Measurements from ENCODE around the gene SLC4A1AP.
"Not testable (repeated sequence)": the region's sequence is repeated elsewhere in the genome, so short reads cannot be mapped to it uniquely, and the experiment has no call there.

The SLC4A1AP gene

GRCh38 chr2:27652341-27652740 lies 11.3 kb upstream of the SLC4A1AP start:
- DNase-seq: no peak

- no peak for DNase-seq
Measured at GRCh38 chr2:27652790-27653189, 10.9 kb upstream of the SLC4A1AP start.

- no peak for DNase-seq
Measured at GRCh38 chr2:27653397-27653796, 10.3 kb upstream of the SLC4A1AP start.

DNA sequence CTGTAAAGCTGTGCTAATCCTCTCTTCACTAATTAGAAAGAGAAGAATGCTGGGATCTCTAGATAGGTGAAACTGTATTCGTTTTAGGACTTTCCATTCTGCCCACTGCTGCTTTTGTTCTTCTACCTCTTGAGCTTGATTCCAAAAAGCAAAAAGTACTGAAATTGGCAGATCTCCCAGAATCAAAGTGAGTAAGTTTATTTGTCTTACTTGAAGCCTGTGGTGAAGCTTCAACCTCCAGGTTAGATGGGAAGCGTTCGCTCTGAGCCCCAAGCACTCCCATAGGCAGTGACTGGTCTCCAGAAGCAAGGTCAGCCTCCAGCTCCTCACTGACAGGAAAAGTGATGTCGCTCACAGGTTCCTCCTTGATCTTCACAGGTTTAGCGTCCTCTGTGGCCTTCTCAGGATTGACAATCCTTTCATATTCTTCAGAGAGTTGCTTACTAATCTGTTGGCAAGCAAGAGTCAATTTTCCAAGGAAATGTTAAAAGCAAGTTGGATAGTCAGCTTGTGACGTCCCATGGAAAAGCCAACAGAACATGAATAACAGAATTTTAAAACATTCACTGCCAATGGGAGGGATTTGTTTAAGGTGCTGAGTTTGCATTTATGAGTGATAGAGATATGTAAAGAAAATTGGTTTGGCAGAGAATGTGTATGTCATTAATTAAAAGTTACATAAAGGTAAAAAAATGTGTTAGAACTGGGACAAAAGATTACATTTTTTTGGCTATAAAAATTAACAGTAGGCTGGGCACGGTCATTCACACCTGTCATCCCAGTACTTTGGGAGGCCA lies 8.3 kb upstream of the SLC4A1AP start:
- DNase-seq: no peak

GRCh38 chr2:27661371-27661770 lies 2.3 kb upstream of the SLC4A1AP start:
- DNase-seq: no peak

DNA sequence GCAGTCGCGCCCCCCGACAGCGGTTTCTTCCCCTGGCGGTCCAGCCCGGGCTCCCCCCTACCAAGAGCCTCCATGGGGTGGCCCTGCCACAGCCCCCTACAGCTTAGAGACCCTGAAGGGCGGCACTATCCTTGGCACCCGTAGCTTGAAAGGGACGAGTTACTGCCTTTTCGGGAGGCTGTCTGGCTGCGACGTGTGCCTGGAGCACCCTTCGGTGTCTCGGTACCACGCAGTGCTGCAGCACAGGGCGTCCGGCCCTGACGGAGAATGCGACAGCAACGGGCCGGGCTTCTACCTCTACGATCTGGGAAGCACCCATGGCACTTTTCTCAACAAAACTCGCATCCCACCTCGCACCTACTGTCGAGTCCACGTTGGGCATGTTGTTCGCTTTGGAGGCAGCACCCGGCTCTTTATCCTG lies 475 bp downstream of the SLC4A1AP start:
- peak in 1 of 2 donors; percentile 7 for DNase-seq

DNA sequence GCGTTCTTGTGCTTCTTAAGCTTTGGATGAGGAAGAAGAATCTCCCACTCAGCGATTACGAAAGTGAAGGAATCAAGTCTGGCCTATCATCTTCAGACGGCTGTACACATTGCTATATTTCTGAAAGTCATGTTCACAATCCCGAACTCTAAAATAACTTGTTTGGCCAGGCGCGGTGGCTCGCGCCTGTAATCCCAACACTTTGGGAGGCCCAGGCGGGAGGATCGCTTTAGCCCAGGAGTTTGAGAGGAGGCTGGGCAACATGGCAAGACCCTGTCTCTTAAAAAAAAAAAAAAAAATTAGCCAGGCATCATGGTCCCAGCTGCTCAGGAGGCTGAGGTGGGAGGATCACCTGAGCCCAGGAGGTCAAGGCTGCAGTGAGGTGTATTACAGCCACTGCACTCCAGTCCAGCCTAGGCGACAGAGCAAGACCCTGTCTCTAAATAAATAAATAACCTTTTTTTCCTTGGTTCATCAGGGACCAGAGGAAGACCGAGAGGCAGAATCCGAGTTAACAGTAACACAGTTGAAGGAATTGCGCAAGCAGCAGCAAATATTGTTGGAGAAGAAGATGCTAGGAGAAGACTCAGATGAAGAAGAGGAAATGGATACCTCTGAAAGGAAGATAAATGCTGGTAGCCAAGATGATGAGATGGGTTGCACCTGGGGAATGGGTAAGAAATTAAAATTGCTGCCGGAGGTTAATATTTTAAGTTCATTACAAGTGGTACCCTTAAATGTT lies 1.1 kb downstream of the SLC4A1AP start:
- no peak for DNase-seq

- no peak for DNase-seq
Measured at GRCh38 chr2:27667446-27667845, 3.8 kb downstream of the SLC4A1AP start.

DNA sequence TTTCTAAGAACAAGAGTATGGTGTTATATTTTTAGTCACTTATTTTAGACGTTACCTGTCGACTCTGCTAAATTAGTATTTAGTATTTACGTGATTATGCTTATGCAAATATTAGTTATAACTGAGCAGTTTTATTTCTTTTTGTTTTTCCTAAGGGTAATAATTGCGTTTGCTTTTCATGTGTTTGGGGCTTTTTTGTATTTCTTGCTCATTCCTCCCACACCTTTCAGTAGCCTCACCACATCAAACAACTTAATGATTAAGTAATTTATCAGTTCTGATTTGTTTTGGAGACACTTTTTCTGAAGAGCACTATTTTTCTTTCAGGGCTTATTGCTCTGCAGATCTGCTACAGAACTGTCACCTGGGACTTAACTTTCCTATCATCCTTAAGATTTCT lies 7.5 kb downstream of the SLC4A1AP start:
- no peak for DNase-seq

- DNase-seq: no peak
Measured at GRCh38 chr2:27672723-27673486, 9.2 kb downstream of the SLC4A1AP start.

- no peak for DNase-seq
Measured at GRCh38 chr2:27680571-27680970, 16.9 kb downstream of the SLC4A1AP start.

DNA sequence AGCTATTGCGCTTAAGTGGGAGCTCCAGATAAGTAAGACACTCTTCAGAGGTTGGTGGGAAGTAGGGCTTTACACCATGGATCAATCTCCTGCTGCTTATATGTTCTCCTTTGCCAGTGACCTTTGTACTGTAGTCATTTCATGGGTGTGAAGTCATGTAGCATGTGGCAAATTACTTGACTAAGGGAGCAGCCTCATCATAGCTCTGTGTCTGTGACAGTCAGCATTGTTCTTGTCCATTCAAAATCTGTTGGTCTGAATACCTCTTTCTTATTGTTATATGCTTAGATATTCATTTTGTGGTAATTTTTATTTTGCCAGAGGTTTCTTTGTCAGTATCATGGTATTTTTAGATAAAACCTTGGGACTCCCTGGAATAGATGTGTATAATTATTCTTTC lies 18.2 kb downstream of the SLC4A1AP start:
- no peak for DNase-seq

- not testable (repeated sequence) for DNase-seq
Measured at GRCh38 chr2:27682334-27682771, 18.7 kb downstream of the SLC4A1AP start.

DNA sequence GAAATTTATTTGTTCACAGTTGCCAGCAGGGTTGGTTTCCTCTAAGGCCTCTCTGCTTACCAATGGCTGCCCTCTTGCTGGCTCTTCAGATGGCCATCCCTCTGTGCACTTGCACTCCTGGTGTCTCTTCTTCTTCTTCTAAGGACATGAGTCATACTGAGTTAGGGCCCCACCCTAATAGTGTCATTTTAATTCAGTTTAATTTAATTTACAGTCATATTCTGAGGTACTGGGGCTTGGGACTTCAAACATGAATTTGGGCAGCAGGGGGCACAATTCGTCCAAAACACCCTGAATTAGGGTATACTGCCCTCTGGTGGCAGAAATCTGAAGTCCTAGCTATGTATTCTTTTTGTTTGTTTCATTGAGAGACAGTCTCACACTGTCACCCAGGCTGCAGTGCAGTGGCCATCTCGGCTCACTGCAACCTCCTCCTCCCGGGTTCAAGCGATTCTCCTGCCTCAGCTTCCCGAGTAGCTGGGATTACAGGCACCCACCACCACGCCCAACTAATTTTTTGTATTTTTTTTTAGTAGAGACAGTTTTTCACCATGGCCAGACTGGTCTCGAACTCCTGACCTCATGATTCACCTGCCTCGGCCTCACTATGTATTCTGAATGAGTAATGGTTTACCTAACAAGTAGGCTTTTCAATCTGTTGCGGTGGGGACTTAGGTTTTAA lies 19.8 kb downstream of the SLC4A1AP start:
- DNase-seq: peak; percentile 85 to 95

DNA sequence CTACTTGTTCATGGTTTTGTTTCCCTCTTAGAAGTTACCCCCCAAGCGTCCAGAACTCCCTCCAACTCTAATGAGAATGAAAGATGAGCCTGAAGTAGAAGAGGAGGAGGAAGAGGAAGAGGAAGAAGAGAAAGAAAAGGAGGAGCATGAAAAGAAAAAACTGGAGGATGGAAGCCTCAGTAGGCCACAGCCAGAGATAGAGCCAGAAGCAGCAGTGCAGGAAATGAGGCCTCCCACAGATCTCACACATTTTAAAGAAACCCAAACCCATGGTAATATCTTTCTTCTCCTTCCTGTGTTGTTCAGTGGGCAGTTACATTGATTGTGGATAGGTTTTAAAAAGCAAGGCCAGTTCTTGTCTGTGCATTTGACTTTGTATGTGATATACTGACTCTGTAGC lies 21.3 kb downstream of the SLC4A1AP start:
- not testable (repeated sequence) for DNase-seq

GRCh38 chr2:27685577-27685976 lies 21.9 kb downstream of the SLC4A1AP start:
- no peak for DNase-seq

DNA sequence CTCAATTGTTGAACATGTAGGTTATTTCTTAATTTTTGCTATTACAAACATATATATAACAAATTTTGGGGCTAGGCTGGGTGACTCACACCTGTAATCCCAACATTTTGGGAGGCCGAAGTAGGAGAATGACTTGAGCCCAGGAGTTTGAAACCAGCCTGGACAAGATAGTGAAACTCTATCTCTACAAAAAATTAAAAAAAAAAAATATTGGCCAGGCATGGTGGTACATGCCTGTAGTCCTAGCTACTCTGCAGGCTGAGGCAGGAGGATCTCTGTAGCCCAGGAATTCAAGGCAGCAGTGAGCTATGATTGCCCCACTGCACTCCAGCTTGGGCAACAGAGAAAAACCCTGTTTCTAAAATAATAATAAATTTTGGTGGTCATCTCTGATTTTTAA lies 23.5 kb downstream of the SLC4A1AP start:
- no peak for DNase-seq

DNA sequence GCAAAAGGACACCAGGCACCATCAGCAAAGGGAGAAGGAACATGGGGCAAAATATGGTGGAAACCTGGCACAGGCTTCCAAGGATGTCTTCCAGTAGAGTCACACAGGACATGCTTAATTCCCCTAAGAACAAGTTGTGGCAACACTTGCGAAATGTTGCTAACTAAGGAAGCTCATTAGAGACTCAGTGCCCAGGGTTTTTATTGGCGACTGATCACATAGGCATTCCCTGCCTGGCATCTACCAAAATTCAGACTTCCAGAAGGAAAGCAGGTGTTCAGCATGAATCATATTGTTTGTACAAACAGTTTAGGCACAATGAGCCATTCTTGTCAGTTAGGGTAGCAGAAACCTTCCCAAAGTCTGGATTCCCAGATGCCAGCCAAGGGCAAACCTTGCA lies 25.7 kb downstream of the SLC4A1AP start:
- no peak for DNase-seq

- DNase-seq: no peak
Measured at GRCh38 chr2:27690052-27690451, 26.4 kb downstream of the SLC4A1AP start.

GRCh38 chr2:27697660-27698059 lies 34.0 kb downstream of the SLC4A1AP start:
- no peak for DNase-seq

DNA sequence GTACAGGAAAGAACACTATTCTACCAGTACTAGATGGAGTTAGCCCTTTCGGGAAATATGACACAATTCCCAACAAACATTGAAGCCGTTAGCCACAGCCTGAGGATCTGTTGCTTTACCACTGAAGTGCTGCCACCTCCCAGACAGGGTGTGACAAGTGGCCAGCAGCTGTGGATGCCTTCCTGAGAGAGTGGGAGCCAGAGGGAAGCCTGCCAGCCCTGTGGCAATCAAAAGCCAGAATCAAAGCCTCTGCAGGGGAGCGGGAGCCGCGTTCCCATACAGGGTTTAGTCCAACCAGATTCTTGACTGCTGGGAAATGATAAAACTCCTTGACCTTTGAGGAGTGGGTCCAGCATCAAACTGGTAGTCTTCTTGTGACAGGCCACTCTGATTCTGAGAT lies 38.0 kb downstream of the SLC4A1AP start:
- DNase-seq: no peak

DNA sequence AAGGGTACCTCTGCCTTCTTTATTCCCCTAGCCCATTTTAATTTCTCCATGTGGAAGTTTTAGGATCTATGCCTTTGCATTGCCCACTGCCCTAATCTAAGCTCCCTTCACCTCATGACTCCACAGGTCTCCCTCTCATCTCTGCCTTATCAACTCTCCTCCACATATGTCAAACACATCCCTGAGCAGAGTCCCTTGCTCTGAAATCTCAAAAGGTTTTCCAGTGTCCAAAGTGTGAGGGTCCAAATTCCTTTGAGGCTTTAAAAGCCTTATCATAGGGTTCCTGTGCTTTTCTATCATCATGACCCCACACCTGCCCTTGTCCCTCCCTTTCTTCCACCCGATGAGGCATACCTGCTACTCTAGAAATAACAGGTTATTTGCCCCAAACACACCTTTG lies 38.6 kb downstream of the SLC4A1AP start:
- no peak for DNase-seq

Data from activated CD4-positive, alpha-beta T cell treated with anti-CD3 and anti-CD28 coated beads for 4 hours (primary cell).